Naive thymus-derived CD8-positive, alpha-beta T cell (primary cell): Measurements from ENCODE around the gene NEURL1. TPM values are rescaled to one million over a fixed set of nuclear protein-coding genes. Genes with fewer than 3 reads are reported as not detected.
"Not testable (repeated sequence)": the region's sequence is repeated elsewhere in the genome, so short reads cannot be mapped to it uniquely, and the experiment has no call there.

ENCODE experiments used
- ATAC-seq, 2 donors: fragments of 150-1000 bp; cut with Tn5 transposase in 1 of 2; sonication (Bioruptor Pico), chemical (Tn5 transposase) in 1 of 2; 1 replicate in 1 of 2; 2 replicates in 1 of 2; pipeline ENCODE4 v1.10.0; 2021; ENCODE audit warnings: mild to moderate bottlenecking in 2 of 2, moderate library complexity in 2 of 2
- POLR2A ChIA-PET: fragments of 350-600 bp; sonication (Branson Sonifier 250); formaldehyde crosslinking; loops from one replicate; lab custom pipeline; 2021; ENCODE audit warnings: antibody characterized with exemption; lab: Charles Lee
- DNase-seq, 10 donors: peaks; one replicate each; pipeline versions ENCODE4 v3.0.0 to v3.0.0-alpha.2; 2020 to 2022
- H3K27ac Mint-ChIP-seq, 10 donors: one replicate each; pipeline ENCODE4 v1.8.0; 2020 to 2022; ENCODE audit warnings: mild to moderate bottlenecking in 10 of 10, mixed read lengths in 10 of 10, moderate library complexity in 4 of 10, inconsistent platforms in 1 of 10
- H3K27me3 Mint-ChIP-seq, 5 donors: one replicate each; pipeline ENCODE4 v1.8.0; 2021 to 2022; ENCODE audit warnings: mixed read lengths in 5 of 5
- H3K36me3 Mint-ChIP-seq, 3 donors: one replicate each; pipeline ENCODE4 v1.8.0; 2020 to 2022; ENCODE audit warnings: mixed read lengths in 3 of 3, mild to moderate bottlenecking in 2 of 3, inconsistent platforms in 1 of 3
- H3K4me1 Mint-ChIP-seq, 4 donors: one replicate each; pipeline ENCODE4 v1.8.0; 2021 to 2022; ENCODE audit warnings: mixed read lengths in 4 of 4
- H3K4me3 Mint-ChIP-seq, 10 donors: one replicate each; pipeline ENCODE4 v1.8.0; 2020 to 2022; ENCODE audit warnings: mild to moderate bottlenecking in 10 of 10, mixed read lengths in 10 of 10, moderate library complexity in 6 of 10, inconsistent platforms in 1 of 10
- H3K9me3 Mint-ChIP-seq, 9 donors: one replicate each; pipeline ENCODE4 v1.8.0; 2020 to 2022; ENCODE audit warnings: mixed read lengths in 9 of 9, mild to moderate bottlenecking in 3 of 9, inconsistent platforms in 1 of 9, moderate library complexity in 1 of 9
- polyA plus RNA-seq, 3 donors: library from polyadenylated mRNA; unstranded; fragments of 300-500 nt; fragmentation: Illumina TruSeq; gene quantifications; one replicate each; pipeline ENCODE4 v1.2.3, GENCODE V29; 2021
- total RNA-seq, 8 experiments: library from RNA in 2 of 8; stranded (reverse) in 2 of 8; gene quantifications; one replicate each; pipeline ENCODE4 v1.2.3 and lab custom pipeline; 2021 to 2026

The NEURL1 gene
- total and polyA plus RNA-seq, 5 experiments from 2014 or later = 0.17 to 1.3 (median 0.73) TPM

GRCh38 chr10:103479135-103479534 lies 14.4 kb upstream of the NEURL1 start, which contains the start of gene CALHM3:
Gene CALHM3 (minus strand): TSS chr10:103479240. CDS start chr10:103479032, 208 bp downstream.
- no peak for ATAC-seq
- H3K27ac Mint-ChIP-seq = peak within 1 kb of the TSS in 1 of 10 donors; percentile 62
- no peak within 1 kb of the TSS for H3K4me3 Mint-ChIP-seq
- no peaks in the 10 kb centered on the region for H3K27me3 Mint-ChIP-seq
- POLR2A ChIA-PET = no interaction called here
- no peaks in the 10 kb centered on the region for H3K36me3 Mint-ChIP-seq
- peaks cover 4 to 8% (median 6%) of the 10 kb centered on the region in 4 donors for H3K4me1 Mint-ChIP-seq
- DNase-seq = peak in 1 of 10 donors; percentile 37
- H3K9me3 Mint-ChIP-seq = no peaks in the 10 kb centered on the region

- H3K36me3 Mint-ChIP-seq = no peaks in the 10 kb centered on the region
- peak in 1 of 10 donors; percentile 59 for DNase-seq
- no peak overlapping the region for H3K27ac Mint-ChIP-seq
- H3K4me3 Mint-ChIP-seq = no peak overlapping the region
- no peaks in the 10 kb centered on the region for H3K9me3 Mint-ChIP-seq
- POLR2A ChIA-PET = interaction anchor here (0.9 to 1.0 kb wide), 2 partner anchors 9 to 29 kb away, joined by 3 to 4 read pairs; no protein-coding TSS in a partner anchor
- peaks cover 4 to 8% (median 5%) of the 10 kb centered on the region in 4 donors for H3K4me1 Mint-ChIP-seq
- ATAC-seq = no peak
- H3K27me3 Mint-ChIP-seq = no peaks in the 10 kb centered on the region
Observed at GRCh38 chr10:103480521-103480920, 13.0 kb upstream of the NEURL1 start.

GRCh38 chr10:103481974-103482531 lies 11.5 kb upstream of the NEURL1 start:
- Mint-ChIP-seq H3K4me3 (no peak overlapping the region), H3K36me3 (no peaks in the 10 kb centered on the region), H3K27ac (peak overlapping the region in 1 of 10 donors; percentile 32), H3K27me3 (peaks cover 0 to 2% (median 0%) of the 10 kb centered on the region in 5 donors), H3K4me1 (peaks cover 4 to 9% (median 5%) of the 10 kb centered on the region in 4 donors), H3K9me3 (no peaks in the 10 kb centered on the region)
- DNase-seq (peak in 7 of 10 donors; percentile 35 to 76 (median 63)), ATAC-seq (peak; percentile 83 to 92)
- POLR2A ChIA-PET = interaction anchor here (1.5 kb wide), 1 partner anchor 66 kb away, joined by 3 read pairs; no protein-coding TSS in a partner anchor

GRCh38 chr10:103486635-103487409 lies 6.7 kb upstream of the NEURL1 start:
- not testable (repeated sequence) for ATAC-seq, H3K36me3 Mint-ChIP-seq, H3K4me3 Mint-ChIP-seq, H3K9me3 Mint-ChIP-seq, H3K27ac Mint-ChIP-seq, H3K27me3 Mint-ChIP-seq
- POLR2A ChIA-PET = interaction anchor here (1.1 kb wide), 1 partner anchor 192 kb away, joined by 3 read pairs; no protein-coding TSS in a partner anchor
- DNase-seq = peak in 1 of 10 donors; percentile 4
- peaks cover 10 to 27% (median 15%) of the 10 kb centered on the region in 4 donors for H3K4me1 Mint-ChIP-seq

- H3K4me3 Mint-ChIP-seq = no peak overlapping the region
- ATAC-seq (no peak), DNase-seq (no peak)
- H3K27ac Mint-ChIP-seq = no peak overlapping the region
- H3K4me1 Mint-ChIP-seq = peaks cover 6 to 27% (median 13%) of the 10 kb centered on the region in 4 donors
- no peaks in the 10 kb centered on the region for H3K36me3 Mint-ChIP-seq
- POLR2A ChIA-PET = no interaction called here
- H3K27me3 Mint-ChIP-seq = peaks cover 0 to 5% (median 0%) of the 10 kb centered on the region in 5 donors
- no peaks in the 10 kb centered on the region for H3K9me3 Mint-ChIP-seq
Observed at GRCh38 chr10:103487410-103487708, 6.1 kb upstream of the NEURL1 start.

- Mint-ChIP-seq H3K36me3 (no peaks in the 10 kb centered on the region), H3K27me3 (peaks cover 5 to 32% (median 16%) of the 10 kb centered on the region in 5 donors), H3K27ac (peak overlapping the region in 2 of 10 donors; percentile 11 to 15), H3K9me3 (no peaks in the 10 kb centered on the region), H3K4me3 (peak overlapping the region in 1 of 10 donors; percentile 10), H3K4me1 (peaks cover 14 to 35% (median 23%) of the 10 kb centered on the region in 4 donors)
- POLR2A ChIA-PET = no interaction called here
- DNase-seq (no peak), ATAC-seq (peak; percentile 13 to 35)
Observed at GRCh38 chr10:103490986-103491314, 2.6 kb upstream of the NEURL1 start.

GRCh38 chr10:103491729-103492364 lies 1.7 kb upstream of the NEURL1 start:
- peaks cover 14 to 35% (median 22%) of the 10 kb centered on the region in 4 donors for H3K4me1 Mint-ChIP-seq
- POLR2A ChIA-PET = no interaction called here

GRCh38 chr10:103492655-103493261 lies 747 bp upstream of the NEURL1 start:
- peaks cover 7 to 45% (median 29%) of the 10 kb centered on the region in 5 donors for H3K27me3 Mint-ChIP-seq
- ATAC-seq = no peak
- H3K4me1 Mint-ChIP-seq = peaks cover 14 to 35% (median 22%) of the 10 kb centered on the region in 4 donors
- peak overlapping the region in 2 of 10 donors; percentile 12 to 58 for H3K27ac Mint-ChIP-seq
- H3K4me3 Mint-ChIP-seq = peak overlapping the region; percentile 56 to 90 (median 81)
- no peak for DNase-seq
- H3K9me3 Mint-ChIP-seq = no peaks in the 10 kb centered on the region
- POLR2A ChIA-PET = no interaction called here
- no peaks in the 10 kb centered on the region for H3K36me3 Mint-ChIP-seq

More at GRCh38 chr10:103491729-103492364, 1.7 kb upstream of the NEURL1 start:
- H3K4me3 Mint-ChIP-seq = peak overlapping the region in 8 of 10 donors; percentile 11 to 85 (median 31)
- no peaks in the 10 kb centered on the region for H3K9me3 Mint-ChIP-seq
- ATAC-seq (no peak), DNase-seq (no peak)
- no peaks in the 10 kb centered on the region for H3K36me3 Mint-ChIP-seq
- peak overlapping the region in 5 of 10 donors; percentile 1 to 67 (median 17) for H3K27ac Mint-ChIP-seq
- H3K27me3 Mint-ChIP-seq = peaks cover 7 to 37% (median 20%) of the 10 kb centered on the region in 5 donors

- no peak overlapping the region for H3K27ac Mint-ChIP-seq
- no peaks in the 10 kb centered on the region for H3K36me3 Mint-ChIP-seq
- H3K27me3 Mint-ChIP-seq = peaks cover 7 to 46% (median 30%) of the 10 kb centered on the region in 5 donors
- peaks cover 14 to 35% (median 22%) of the 10 kb centered on the region in 4 donors for H3K4me1 Mint-ChIP-seq
- POLR2A ChIA-PET = no interaction called here
- peak overlapping the region; percentile 52 to 85 (median 67) for H3K4me3 Mint-ChIP-seq
- H3K9me3 Mint-ChIP-seq = no peaks in the 10 kb centered on the region
- peak in 6 of 10 donors; percentile 12 to 43 (median 24) for DNase-seq
- peak; percentile 45 to 49 for ATAC-seq
Observed at GRCh38 chr10:103493916-103494877, 692 bp downstream of the NEURL1 start.

- Mint-ChIP-seq H3K4me1 (peaks cover 11 to 26% (median 19%) of the 10 kb centered on the region in 4 donors), H3K27me3 (peaks cover 8 to 54% (median 38%) of the 10 kb centered on the region in 5 donors), H3K36me3 (no peaks in the 10 kb centered on the region), H3K9me3 (no peaks in the 10 kb centered on the region), H3K27ac (no peak overlapping the region), H3K4me3 (peak overlapping the region in 8 of 10 donors; percentile 33 to 70 (median 63))
- POLR2A ChIA-PET = no interaction called here
- DNase-seq = no peak
- no peak for ATAC-seq
Observed at GRCh38 chr10:103495321-103495720, 1.8 kb downstream of the NEURL1 start.

GRCh38 chr10:103497161-103497915 lies 3.8 kb downstream of the NEURL1 start:
- H3K36me3 Mint-ChIP-seq = no peaks in the 10 kb centered on the region
- POLR2A ChIA-PET = no interaction called here
- H3K9me3 Mint-ChIP-seq = no peaks in the 10 kb centered on the region
- H3K4me3 Mint-ChIP-seq = no peak overlapping the region
- ATAC-seq = no peak
- no peak overlapping the region for H3K27ac Mint-ChIP-seq
- DNase-seq = peak in 1 of 10 donors; percentile 21
- peaks cover 13 to 63% (median 50%) of the 10 kb centered on the region in 5 donors for H3K27me3 Mint-ChIP-seq
- peaks cover 8 to 14% (median 9%) of the 10 kb centered on the region in 4 donors for H3K4me1 Mint-ChIP-seq
